Measurements from ENCODE around the gene OVOL2. TPM values are rescaled to one million over a fixed set of nuclear protein-coding genes. Genes with fewer than 3 reads are reported as not detected.

OVOL2 gene
- polyA plus RNA-seq, 1 of the 3 experiments (the other 2 are of a cell fraction): not detected

DNA sequence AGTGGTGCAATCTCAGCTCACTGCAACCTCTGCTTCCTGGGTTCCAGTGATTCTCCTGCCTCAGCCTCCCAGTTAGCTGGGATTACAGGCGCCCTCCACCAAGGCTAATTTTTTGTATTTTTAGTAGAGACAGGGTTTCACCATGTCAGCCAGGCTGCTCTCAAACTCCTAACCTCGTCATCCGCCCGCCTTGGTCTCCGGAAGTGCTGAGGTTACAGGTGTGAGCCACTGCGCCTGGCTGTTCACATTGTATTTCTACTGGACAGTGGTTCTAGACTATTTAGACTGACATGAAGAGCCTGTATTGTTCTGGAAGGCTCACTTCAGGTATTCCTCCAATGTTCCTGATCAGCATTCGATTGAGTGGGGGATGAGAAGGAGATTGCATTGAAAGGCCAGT, 14.8 kb upstream of the OVOL2 start (continued):
- TF ChIP-seq NRF1 (IDR thresholded peaks at IDR 0.05; ENCODE audit: low read depth, low read length) (no peak), EP300 (IDR thresholded peaks at IDR 0.05; ENCODE audit: borderline replicate concordance in 1 of 2, low read depth in 1 of 2, low read length in 1 of 2) (no peak), GATA2 (CRISPR knock-in tag; IDR thresholded peaks at IDR 0.05) (no peak), FOXJ3 (CRISPR knock-in tag; IDR thresholded peaks at IDR 0.05) (no peak), YY1 (IDR thresholded peaks at IDR 0.05; ENCODE audit: low read depth) (no peak)
- TF ChIP-seq, protein P1, sequence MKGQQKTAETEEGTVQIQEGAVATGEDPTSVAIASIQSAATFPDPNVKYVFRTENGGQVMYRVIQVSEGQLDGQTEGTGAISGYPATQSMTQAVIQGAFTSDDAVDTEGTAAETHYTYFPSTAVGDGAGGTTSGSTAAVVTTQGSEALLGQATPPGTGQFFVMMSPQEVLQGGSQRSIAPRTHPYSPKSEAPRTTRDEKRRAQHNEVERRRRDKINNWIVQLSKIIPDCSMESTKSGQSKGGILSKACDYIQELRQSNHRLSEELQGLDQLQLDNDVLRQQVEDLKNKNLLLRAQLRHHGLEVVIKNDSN (IDR thresholded peaks at IDR 0.05; ENCODE audit: borderline replicate concordance, low read depth): no peak

DNA sequence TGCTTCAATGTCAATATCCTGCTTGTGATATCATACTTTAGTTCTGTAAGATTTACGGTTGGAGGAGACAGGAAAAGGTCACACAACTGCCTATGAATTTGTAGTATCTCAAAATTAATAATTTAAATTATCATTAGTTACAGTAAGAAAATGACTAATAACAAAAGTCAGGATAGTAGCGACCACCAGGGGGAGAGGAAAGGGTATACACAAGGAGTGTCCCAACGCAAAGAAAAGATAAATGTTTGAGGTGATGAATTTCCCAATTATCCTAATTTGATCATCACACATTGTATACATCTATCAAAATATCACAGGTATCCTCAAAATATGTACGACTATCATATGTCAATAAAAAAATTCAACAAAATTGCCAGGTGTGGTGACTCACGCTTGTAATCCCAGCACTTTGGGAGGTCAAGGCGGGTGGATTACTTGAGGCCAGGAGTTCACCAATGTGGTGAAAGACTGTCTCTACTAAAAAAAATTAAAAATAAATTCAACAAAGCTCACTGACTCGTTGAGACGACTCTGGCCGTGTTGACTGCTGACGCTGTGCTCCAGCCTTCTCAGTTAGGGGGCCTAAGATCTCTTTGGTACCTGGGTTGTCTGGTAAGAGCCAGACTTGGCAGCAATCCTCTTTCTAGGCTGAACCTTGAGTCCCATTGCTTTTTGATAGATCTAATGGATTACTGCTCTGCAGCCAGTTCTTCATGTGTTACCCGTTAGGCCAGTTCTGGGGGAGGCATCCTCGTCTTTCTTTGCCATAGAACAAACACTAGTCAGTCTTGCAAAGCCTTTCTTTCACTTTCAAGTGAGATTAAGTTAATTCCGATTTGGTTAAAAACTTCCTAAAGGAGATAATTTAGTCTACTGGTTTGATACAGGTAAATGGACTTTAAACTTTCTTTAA, 9.0 kb upstream of the OVOL2 start:
- TF ChIP-seq CHD2 (IDR thresholded peaks at IDR 0.05; ENCODE audit: low read length, partially characterized antibody) (no peak), SMC3 (IDR thresholded peaks at IDR 0.05; ENCODE audit: low read depth, low read length) (no peak), FOSL2 (IDR thresholded peaks at IDR 0.05; ENCODE audit: borderline replicate concordance, low read depth) (no peak), TEAD4 (IDR thresholded peaks at IDR 0.05; ENCODE audit: borderline replicate concordance, insufficient read depth) (no peak)
- TF ChIP-seq, protein P2, sequence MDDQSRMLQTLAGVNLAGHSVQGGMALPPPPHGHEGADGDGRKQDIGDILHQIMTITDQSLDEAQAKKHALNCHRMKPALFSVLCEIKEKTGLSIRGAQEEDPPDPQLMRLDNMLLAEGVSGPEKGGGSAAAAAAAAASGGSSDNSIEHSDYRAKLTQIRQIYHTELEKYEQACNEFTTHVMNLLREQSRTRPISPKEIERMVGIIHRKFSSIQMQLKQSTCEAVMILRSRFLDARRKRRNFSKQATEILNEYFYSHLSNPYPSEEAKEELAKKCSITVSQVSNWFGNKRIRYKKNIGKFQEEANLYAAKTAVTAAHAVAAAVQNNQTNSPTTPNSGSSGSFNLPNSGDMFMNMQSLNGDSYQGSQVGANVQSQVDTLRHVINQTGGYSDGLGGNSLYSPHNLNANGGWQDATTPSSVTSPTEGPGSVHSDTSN (IDR thresholded peaks at IDR 0.05): no peak
- TF ChIP-seq, protein P3, sequence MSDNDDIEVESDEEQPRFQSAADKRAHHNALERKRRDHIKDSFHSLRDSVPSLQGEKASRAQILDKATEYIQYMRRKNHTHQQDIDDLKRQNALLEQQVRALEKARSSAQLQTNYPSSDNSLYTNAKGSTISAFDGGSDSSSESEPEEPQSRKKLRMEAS (IDR thresholded peaks at IDR 0.05; ENCODE audit: low read depth): no peak
- H3K36me3 ChIP-seq (replicated peaks in 1 of 2; ENCODE audit: control insufficient read depth in 1 of 2, insufficient read depth in 2 of 2, low read length in 1 of 2): no peaks in the 10 kb centered on the region
- no peak overlapping the region for H3K4me2 ChIP-seq
- H4K20me1 ChIP-seq (ENCODE audit: insufficient read depth): no peaks in the 10 kb centered on the region
- CTCF ChIA-PET: no interaction called here
- POLR2A ChIA-PET: no interaction called here
- no peak overlapping the region for H3K27ac ChIP-seq (ENCODE audit: low read depth in 2 of 2, low read length in 1 of 2)
- no peaks in the 10 kb centered on the region for H3K9me3 ChIP-seq
- H3K4me1 ChIP-seq (ENCODE audit: control insufficient read depth in 1 of 2, insufficient read depth in 2 of 2, low read depth in 1 of 2, low read length in 1 of 2): no peaks in the 10 kb centered on the region
- H3K4me3 ChIP-seq (ENCODE audit: low read depth in 2 of 2, low read length in 1 of 2): no peak overlapping the region
- no peak overlapping the region for H2AFZ ChIP-seq (ENCODE audit: low read depth)
- no peaks in the 10 kb centered on the region for H3K9me2 ChIP-seq
- no peaks in the 10 kb centered on the region for H3K79me2 ChIP-seq (ENCODE audit: insufficient read depth)
- peaks cover 20% of the 10 kb centered on the region; the same call in 1 of the 2 replicates for H3K27me3 ChIP-seq (ENCODE audit: insufficient read depth)
- DNase-seq: no peak
- WGBS (ENCODE audit: low lambda C conversion rate): 38% methylated on average over 13 of the region's 13 CpGs
- no peak overlapping the region for H3K9ac ChIP-seq
- H3F3A ChIP-seq (replicated peaks; ENCODE audit: insufficient read depth): no peaks in the 10 kb centered on the region

DNA sequence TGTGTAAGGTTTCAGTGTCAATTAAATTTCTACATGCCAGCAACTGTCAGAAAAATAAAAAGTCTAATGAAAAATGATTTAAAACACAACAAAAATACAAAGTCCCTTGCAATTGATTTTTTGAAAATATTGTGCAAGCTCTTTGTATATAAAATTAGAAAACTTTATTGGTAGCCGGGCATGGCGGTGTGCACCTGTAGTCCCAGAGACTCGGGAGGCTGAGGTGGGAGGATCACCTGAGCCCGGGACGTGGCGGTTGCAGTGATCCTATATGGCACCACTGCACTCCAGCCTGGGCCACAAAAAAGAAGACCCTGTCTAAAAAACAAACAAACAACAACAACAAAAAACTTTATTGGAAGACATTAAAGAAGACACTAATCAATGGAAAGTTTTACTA, 6.0 kb upstream of the OVOL2 start:
- Histone ChIP-seq H3F3A (replicated peaks; ENCODE audit: insufficient read depth) (no peaks in the 10 kb centered on the region), H3K9ac (no peak overlapping the region), H2AFZ (ENCODE audit: low read depth) (no peak overlapping the region), H3K36me3 (replicated peaks in 1 of 2; ENCODE audit: control insufficient read depth in 1 of 2, insufficient read depth in 2 of 2, low read length in 1 of 2) (no peaks in the 10 kb centered on the region), H3K79me2 (ENCODE audit: insufficient read depth) (no peaks in the 10 kb centered on the region), H3K9me3 (no peaks in the 10 kb centered on the region), H4K20me1 (ENCODE audit: insufficient read depth) (no peaks in the 10 kb centered on the region), H3K27ac (ENCODE audit: low read depth in 2 of 2, low read length in 1 of 2) (no peak overlapping the region), H3K4me2 (no peak overlapping the region), H3K4me3 (ENCODE audit: low read depth in 2 of 2, low read length in 1 of 2) (no peak overlapping the region), H3K4me1 (ENCODE audit: control insufficient read depth in 1 of 2, insufficient read depth in 2 of 2, low read depth in 1 of 2, low read length in 1 of 2) (no peaks in the 10 kb centered on the region), H3K27me3 (ENCODE audit: insufficient read depth) (peaks cover 47% of the 10 kb centered on the region), H3K9me2 (no peaks in the 10 kb centered on the region)
- CTCF ChIA-PET: no interaction called here
- POLR2A ChIA-PET: no interaction called here
- no peak for TF ChIP-seq EP300 (IDR thresholded peaks at IDR 0.05; ENCODE audit: borderline replicate concordance in 1 of 2, low read depth in 1 of 2, low read length in 1 of 2)
- no peak for TF ChIP-seq YY1 (IDR thresholded peaks at IDR 0.05; ENCODE audit: low read depth)
- TF ChIP-seq EZH2phosphoT487 (IDR thresholded peaks at IDR 0.05; ENCODE audit: borderline replicate concordance, low read depth): no peak
- no peak for DNase-seq
- 45% methylated on average over 6 of the region's 6 CpGs for WGBS (ENCODE audit: low lambda C conversion rate)
